NCI-H1930 (cell line): ENCODE measurements around the gene PPAT.
"Not testable (repeated sequence)": the region's sequence is repeated elsewhere in the genome, so short reads cannot be mapped to it uniquely, and the experiment has no call there.

Experiments used
- DNase-seq, 2 experiments: peaks; one replicate each; lab custom pipeline; 2025; lab: John Stamatoyannopoulos, UW

Gene PPAT

GRCh38 chr4:56386091-56386490, 49.3 kb downstream of the PPAT start:
- no peak for DNase-seq

GRCh38 chr4:56375458-56375857, 60.0 kb downstream of the PPAT start:
- no peak for DNase-seq

- no peak for DNase-seq
Observed at GRCh38 chr4:56374956-56375355, 60.5 kb downstream of the PPAT start.

DNA sequence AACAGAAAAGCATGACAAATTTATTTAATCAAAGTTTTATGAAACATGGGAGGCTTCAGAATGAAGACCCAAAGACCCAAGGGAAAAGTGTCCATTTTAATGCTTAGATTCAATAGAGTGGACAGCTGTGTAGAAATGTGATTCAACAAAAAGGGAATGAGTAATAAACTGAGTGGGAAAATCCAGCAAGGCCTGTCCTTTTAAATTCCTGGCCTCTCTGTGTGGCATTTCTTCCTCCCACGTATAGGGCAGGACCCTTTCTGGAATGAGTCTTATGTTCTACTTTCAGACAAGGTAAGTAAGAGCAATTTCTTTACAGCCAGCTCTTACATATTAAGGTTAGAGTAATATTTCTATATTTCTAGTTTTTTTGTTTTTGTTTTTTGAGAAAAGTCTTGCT, 62.6 kb downstream of the PPAT start:
- DNase-seq: no peak

- DNase-seq: no peak
Observed at GRCh38 chr4:56371426-56372220, 63.8 kb downstream of the PPAT start.

GRCh38 chr4:56370377-56370776, 65.0 kb downstream of the PPAT start:
- no peak for DNase-seq

GRCh38 chr4:56362981-56363380, 72.4 kb downstream of the PPAT start:
- DNase-seq: not testable (repeated sequence)

- DNase-seq: no peak
Observed at GRCh38 chr4:56360071-56360470, 75.3 kb downstream of the PPAT start.

GRCh38 chr4:56356650-56357049, 78.8 kb downstream of the PPAT start:
- DNase-seq: no peak

- DNase-seq: no peak
Observed at GRCh38 chr4:56348576-56348975, 86.8 kb downstream of the PPAT start.

DNA sequence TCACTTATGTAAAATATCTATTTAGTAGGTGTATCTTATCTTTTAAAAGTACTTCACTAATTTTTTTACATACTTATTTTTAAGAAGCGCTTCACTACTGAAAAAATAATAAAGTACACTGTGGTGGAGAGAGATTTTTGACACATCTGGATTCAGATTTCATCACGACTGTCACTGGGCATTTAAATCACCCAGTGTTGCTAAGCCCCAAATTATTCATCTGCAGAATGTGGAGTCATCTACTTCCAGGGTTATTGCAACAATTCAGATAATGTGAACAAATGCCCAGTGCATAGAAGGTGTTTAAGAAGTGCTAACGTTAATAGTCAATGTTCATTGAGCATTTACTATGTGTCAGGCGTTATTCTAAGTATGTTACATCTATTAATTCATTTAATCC, 90.0 kb downstream of the PPAT start:
- DNase-seq: no peak
